ENCODE data around the gene SBF2.
A peak's percentile ranks its signal among the peaks of the same experiment; 100 is the strongest.

SBF2 gene

GRCh38 chr11:10317151-10317755, 23.2 kb upstream of the SBF2 start:
- no peak for DNase-seq

DNA sequence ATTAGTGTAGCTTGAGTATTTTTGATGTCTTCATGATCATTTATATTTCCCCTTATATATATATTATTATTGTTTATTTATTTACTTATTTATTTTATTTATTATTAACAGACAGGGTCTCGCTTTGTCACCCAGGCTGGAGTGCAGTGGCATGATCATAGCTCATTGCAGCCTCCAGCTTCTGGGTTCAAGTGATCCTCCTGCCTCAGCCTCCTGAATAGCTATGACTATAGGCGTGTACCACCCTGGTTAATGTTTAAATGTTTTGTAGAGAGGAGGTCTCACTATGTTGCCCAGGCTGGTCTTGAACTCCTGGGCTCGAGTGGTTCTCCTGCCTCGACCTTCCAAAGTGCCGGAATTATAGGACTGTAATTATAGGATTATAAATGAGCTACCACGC, 21.1 kb upstream of the SBF2 start:
- no peak for DNase-seq

DNA sequence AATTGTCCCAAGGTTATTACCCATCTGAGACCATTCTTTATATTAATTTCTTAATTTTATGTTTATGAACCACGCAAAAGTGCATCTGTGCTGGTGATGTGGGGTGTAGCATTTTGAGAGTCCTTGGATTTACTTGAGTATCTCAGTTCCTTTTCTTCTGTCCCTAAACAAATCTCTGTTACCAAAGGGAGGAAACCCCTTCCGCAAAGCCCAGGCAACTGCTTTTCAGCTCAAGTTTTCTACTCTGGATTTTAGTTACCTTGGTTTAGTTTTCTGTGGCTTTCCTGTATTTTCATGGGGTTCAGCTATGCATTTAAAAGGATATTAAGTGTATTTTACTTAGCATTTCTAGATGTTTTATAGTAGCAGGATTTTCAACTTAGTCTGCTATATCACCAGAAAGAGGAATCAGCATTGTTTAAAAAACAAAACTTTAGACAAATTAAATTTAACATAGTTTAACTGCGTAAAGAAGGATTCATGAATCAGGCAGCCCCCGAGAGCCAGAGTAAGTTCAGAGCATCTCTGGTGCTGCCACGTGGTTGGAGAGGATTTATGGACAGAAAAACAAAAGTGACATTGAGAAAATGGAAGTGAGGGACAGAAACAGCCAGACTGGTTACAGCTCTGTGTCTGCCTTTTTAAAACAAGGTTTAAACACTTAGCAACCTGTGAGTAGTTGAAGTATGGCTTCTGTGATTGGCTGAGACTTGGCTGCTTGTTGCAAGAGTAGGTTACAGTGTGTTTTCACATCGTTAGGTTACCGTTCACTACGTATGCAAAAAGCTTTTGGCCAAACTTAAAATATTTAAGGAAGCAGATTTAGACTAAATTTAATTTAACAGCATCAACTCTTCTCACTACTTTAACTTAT, 20.4 kb upstream of the SBF2 start:
- no peak for DNase-seq

- DNase-seq, result no peak
Measured at GRCh38 chr11:10311802-10312201, 17.8 kb upstream of the SBF2 start.

GRCh38 chr11:10310301-10310841, 16.4 kb upstream of the SBF2 start:
- no peak for DNase-seq

- no peak for DNase-seq
Measured at GRCh38 chr11:10309163-10310093, 15.4 kb upstream of the SBF2 start.

GRCh38 chr11:10308201-10308954, 14.4 kb upstream of the SBF2 start:
- DNase-seq, result no peak

- peak; percentile 44 for DNase-seq
Measured at GRCh38 chr11:10307400-10308200, 13.6 kb upstream of the SBF2 start.

DNA sequence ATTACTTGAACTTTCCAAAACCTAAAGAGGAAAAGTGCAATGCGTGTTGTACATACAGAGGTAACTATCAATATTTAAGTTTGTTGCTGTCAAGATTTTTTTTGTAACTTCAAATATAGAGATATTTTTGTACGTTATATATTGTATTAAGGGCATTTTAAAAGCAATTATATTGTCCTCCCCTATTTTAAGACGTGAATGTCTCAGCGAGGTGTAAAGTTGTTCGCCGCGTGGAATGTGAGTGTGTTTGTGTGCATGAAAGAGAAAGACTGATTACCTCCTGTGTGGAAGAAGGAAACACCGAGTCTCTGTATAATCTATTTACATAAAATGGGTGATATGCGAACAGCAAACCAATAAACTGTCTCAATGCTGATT, 13.0 kb upstream of the SBF2 start:
- DNase-seq, result no peak

DNA sequence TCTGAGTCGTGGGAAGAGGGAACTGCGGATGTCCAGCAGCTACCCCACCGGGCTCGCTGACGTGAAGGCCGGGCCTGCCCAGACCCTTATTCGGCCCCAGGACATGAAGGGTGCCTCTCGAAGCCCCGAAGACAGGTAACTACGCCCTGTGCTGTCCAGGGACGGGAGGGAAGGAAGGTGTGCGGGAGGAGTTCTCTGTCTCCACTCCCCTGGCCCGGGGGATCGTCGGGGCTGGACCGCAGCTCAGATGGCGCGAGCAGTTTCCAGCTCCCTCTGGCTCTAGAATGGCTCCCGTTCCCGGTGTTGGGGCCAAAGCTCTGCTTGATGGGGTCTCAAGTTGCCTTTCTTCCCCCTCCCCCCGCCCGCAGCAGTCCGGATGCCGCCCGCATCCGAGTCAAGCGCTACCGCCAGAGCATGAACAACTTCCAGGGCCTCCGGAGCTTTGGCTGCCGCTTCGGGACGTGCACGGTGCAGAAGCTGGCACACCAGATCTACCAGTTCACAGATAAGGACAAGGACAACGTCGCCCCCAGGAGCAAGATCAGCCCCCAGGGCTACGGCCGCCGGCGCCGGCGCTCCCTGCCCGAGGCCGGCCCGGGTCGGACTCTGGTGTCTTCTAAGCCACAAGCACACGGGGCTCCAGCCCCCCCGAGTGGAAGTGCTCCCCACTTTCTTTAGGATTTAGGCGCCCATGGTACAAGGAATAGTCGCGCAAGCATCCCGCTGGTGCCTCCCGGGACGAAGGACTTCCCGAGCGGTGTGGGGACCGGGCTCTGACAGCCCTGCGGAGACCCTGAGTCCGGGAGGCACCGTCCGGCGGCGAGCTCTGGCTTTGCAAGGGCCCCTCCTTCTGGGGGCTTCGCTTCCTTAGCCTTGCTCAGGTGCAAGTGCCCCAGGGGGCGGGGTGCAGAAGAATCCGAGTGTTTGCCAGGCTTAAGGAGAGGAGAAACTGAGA, 12.2 kb upstream of the SBF2 start:
- DNase-seq, result no peak

GRCh38 chr11:10305262-10305963, 11.4 kb upstream of the SBF2 start:
- DNase-seq, result peak; percentile 34

GRCh38 chr11:10304495-10305261, 10.7 kb upstream of the SBF2 start, which contains the start of gene ADM:
TSS of gene ADM (plus strand) at chr11:10305073. CDS start at chr11:10305701, 628 bp downstream.
- peak; percentile 68 for DNase-seq

- peak; percentile 54 for DNase-seq
Measured at GRCh38 chr11:10303558-10304363, 9.7 kb upstream of the SBF2 start.

DNA sequence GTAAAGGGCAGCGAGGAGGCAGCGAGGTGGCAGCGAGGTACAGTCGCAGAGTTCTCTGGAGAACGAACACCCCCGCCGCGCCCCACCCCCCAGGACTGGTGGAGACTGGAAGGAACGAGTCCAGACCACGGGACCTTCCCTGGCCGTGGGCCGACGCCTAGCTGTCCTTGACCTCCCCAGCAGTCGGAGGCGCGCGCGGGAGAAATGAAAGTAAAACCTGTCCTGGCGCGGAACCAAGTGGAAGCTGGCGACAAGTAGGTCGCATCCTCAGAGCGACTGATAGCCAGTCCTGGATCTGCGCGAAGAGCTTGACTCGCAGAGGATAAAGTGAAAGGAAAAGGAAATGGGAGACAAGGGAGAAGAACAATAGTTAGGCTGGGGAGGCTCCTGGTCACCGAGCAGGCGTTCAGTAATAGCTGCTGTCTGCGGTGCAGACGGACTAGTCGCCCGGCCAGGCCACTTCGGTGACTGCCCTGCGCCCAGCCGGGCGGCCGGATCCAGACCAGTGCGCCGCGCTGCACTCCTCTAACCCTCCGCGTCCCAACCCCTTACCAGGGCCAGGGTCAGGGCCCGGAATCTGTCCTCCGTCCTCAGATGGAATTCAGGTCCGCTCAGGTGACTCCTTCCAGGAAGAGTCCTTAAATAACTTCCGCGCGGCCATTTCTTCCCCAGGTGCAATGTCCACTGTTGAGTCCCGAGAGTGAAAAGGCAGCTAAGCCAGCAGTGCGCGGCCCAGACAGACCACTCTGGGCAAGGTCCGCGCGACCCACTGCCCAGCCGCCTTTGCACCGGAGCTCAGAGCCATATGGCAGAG, 8.9 kb upstream of the SBF2 start:
- peak; percentile 64 for DNase-seq

- DNase-seq, result no peak
Measured at GRCh38 chr11:10302359-10302743, 8.3 kb upstream of the SBF2 start.

DNA sequence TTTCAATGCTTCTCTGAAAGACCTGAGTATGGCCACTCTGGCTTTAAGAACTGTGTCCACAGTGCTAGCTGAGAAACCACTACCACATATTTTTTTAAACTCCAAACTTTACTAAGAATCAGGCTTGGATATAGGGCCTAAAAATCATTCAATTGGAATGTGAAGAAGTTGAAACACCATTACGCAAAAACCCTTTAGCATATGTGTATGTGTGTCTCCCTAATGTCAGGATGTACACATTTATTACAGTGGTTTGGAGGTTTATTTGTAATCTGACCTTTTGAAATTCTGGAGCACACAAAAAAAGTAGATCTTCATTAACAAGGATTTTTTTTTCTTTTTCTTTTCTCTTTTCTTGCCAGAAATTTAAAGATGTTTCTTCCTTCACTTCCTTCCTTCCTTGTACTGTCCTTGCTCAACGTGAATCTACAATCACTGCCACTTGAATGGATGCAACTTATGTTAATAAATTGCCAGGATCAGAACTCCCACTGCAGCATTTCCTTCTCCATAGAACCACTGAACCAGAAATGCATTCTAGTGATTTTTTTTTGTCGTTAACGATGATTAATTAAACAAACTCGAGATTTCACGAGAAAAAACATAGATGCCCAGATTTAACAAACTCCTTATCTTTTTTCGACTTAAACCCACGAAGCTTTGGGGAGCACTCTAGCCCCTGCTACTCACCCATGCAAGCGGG, 7.8 kb upstream of the SBF2 start:
- no peak for DNase-seq
